NK-92 (cell line): ENCODE results near the gene TMEM86B.

Experiments
- DNase-seq: peaks from one replicate; lab custom pipeline; 2025; ENCODE audit not compliant: unreplicated experiment; lab: John Stamatoyannopoulos, UW

Gene TMEM86B

DNA sequence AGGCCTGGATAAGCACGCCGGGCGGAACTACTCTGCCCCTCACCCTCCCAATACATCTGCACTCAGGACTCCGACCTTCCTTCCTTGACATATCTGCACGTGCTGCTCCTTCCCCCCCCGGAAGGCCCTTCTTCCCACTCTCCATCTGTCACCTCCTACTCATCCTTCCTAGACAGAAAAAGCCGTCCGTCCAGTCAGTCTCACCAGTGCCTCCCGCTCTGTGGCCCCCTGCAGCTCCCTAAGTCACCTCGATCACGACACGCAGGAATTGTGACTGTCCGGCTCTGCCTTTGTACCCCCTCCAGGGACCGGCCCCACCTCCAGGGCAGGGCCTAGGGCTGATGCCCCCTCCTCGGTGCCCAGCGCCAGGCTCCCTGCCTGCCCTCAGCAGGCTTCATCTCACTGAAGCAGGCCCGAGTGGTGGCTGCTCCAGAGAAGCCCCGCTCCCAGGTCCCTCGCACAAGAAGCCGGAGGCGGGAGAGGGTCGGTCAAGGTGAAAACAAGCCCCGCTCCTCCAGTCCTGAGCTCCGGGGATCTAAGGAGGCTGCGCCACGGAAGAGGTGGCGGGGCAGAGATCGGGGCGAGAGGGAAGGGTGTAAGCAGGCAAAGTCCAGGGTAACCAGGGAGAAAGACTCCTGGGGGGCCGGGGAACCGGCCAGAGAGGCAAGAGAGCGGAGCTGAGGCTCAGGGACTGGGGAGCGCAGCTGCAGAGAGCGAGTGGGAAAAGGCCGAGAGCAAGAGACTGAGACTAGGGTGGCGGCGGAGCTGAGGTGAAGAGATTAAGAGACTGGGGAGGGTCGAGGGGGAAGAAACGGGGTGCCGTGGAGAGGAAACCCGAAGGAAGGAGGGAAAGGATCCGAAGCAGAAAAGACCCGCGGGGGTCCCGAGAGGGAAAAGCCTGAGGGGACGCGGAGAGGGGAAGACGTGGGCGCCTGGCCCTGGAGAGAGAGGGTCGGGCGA is 29.2 kb upstream of the TMEM86B start:
- DNase-seq, result no peak

- DNase-seq, result no peak
Measured at GRCh38 chr19:55256562-55257460, 28.2 kb upstream of the TMEM86B start.

GRCh38 chr19:55255618-55256423 is 27.3 kb upstream of the TMEM86B start:
- DNase-seq, result no peak

DNA sequence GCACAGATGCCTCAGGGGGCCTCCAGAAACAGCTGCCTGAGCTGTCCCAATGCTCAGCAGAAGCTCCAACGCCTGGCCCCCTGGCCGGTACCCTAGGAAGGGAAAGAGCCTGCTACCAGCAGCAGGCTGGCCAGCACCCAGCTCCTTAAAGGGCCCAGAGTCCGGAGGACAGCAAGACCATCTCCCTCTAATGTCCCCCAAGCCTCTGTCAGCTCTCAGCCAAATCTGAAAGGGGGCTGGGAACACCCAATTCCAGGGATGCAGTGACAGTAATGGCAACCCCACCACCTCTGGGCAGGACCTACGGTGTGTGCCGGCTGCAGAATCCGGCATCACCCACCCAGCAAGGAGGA is 26.0 kb upstream of the TMEM86B start:
- DNase-seq, result no peak

GRCh38 chr19:55253842-55254624 is 25.5 kb upstream of the TMEM86B start:
- no peak for DNase-seq

DNA sequence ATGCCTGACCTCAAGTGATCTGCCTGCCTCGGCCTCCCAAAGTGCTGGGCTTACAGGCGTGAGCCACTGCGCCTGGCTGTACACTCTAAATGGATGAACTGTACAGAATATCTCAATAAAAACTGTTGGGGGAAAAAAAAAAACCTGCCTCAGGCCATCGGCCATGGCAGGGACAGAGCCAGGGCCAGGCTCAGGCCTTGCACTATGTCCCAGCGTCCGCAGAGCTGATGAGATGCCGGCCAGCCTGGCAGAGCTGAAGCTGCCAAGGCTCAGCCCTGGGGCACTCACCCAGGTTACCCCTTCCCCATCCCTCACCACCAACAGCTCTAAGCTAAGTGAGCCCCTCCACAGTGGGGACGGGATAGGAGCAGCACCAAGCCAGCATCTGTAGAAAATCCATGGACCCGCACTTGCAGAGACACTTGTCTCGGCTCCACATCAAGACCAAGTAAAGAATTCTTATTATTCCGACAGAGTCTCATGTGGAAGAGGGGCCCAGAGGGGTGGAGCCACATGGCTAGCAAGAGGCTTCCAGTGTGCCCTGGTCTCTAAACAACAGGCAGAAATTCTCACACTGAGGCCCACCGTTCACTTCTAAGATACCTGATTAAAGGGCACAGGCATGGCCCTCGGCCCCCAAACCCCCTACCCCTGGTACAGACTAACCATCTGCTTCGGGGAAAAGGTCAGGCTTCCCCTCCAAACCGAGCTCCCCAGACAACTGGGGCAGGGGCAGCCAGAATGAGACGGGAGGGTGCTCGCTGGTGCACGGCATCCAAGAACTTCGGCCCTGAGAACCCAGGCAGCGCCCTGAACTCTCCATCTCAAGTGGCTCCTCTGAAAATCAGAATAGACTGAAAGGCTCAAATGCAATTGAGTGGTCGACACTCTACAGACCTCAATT is 24.4 kb upstream of the TMEM86B start:
- no peak for DNase-seq

- DNase-seq, result no peak
Measured at GRCh38 chr19:55251341-55252081, 22.9 kb upstream of the TMEM86B start.

GRCh38 chr19:55250262-55251036 is 21.9 kb upstream of the TMEM86B start:
- no peak for DNase-seq

DNA sequence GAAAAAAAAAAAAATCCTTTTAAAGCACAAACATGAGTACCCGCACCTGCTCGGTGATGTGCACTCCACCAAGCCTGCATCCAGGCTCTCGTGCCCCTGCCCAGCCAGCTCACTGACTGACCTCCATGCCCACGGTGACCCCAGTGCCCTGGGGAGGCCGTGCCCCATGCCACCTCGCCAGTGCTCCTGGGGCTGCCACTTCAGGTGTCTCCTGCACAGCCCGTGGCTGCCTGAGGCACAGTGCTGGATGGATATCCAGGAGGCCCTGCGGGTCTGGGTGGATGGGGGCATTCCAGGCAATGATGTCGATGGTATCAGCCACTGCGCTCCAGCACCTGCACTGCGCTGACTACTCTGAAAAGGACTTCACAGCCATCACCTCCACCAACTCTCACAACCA is 21.3 kb upstream of the TMEM86B start:
- DNase-seq, result no peak

GRCh38 chr19:55248704-55249103 is 20.1 kb upstream of the TMEM86B start:
- DNase-seq, result no peak

- no peak for DNase-seq
Measured at GRCh38 chr19:55248166-55248675, 19.7 kb upstream of the TMEM86B start.

DNA sequence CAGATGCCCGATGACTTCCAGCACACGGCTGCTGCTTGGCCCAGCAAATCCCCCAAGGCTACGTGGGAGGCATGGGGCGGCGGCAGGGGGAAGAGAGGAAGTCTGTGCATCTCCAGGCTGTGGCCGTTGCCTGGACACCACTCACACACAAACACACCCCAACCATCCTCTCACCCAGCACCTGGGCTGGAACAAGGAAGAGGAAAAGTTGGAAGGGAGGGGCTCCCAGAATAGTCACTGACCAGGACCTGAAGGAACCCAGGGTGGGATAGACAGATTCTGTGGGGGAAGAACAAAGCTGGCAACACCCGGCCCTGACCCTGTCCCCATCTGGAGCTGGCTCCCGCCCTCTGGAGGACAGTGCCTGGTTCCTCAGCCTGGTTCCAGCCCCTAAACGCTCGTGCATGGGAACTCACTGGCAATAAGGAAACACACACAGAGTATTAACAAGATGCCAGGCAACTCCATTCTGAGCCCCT is 19.1 kb upstream of the TMEM86B start:
- no peak for DNase-seq

- DNase-seq, result no peak
Measured at GRCh38 chr19:55246462-55247451, 18.2 kb upstream of the TMEM86B start.

- no peak for DNase-seq
Measured at GRCh38 chr19:55245236-55245904, 16.8 kb upstream of the TMEM86B start.

DNA sequence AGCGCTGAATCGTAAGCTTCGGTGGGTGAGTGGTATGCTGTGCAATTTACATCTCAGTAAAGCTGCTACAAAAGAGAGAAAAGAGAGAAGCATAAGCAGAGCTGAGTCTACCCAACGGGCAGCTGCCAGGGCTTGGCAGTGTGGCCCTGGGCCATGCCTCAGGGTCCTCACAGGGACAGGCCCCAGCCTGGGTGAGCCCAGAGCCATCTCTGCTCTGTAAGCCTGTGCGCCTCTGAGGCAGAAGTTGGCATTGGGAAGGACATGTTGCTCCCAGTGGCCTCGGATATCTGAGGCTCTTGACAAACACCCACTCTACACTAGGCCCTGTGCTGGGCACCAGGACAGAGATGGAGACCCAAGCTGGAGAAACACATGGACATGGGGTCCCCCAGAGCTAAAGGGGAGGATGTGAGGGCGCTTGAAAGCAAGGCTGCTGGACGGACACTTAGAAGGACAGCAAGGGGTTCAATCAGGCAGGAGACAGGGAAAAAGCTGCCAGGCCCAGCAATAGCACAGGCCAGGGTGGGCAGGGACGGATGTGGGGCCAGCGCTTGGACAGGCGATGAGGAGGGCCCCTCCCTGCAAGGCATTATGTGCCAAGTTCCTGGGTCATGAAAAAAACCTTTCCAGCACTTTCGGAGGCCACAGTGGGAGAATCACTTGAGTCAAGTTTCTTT is 15.6 kb upstream of the TMEM86B start:
- DNase-seq, result no peak
